RWPE2 (cell line): ENCODE measurements around the gene C14orf132.

Source experiments
- ATAC-seq: fragments of 200-7000 bp; cut with Tn5 transposase; 3 replicates; pipeline ENCODE4 v1.9.1; 2021; ENCODE audit warnings: low read depth
- DNase-seq: peaks from one replicate; pipeline ENCODE4 v3.0.0-alpha.2; 2020; ENCODE audit warnings: low spot score
- H3K27ac ChIP-seq: fragments of 450-650 bp; 2 replicates; pipeline ENCODE4 v1.5.1; 2017; ENCODE audit warnings: mild to moderate bottlenecking; ENCODE audit not compliant: poor library complexity, severe bottlenecking
- H3K27me3 ChIP-seq: fragments of 250-450 bp; sonication (Bioruptor Pico); 2 replicates; pipeline ENCODE4 v1.5.1; 2021; ENCODE audit warnings: mild to moderate bottlenecking, moderate library complexity; ENCODE audit not compliant: insufficient read depth, poor library complexity, severe bottlenecking
- H3K36me3 ChIP-seq: fragments of 250-450 bp; sonication (Bioruptor Pico); 2 replicates; pipeline ENCODE4 v1.5.1; 2020; ENCODE audit warnings: low read depth, mild to moderate bottlenecking, moderate library complexity
- H3K4me1 ChIP-seq: fragments of 250-450 bp; sonication (Bioruptor Pico); 2 replicates; pipeline ENCODE4 v1.5.1; 2021; ENCODE audit warnings: mild to moderate bottlenecking, moderate library complexity; ENCODE audit not compliant: insufficient read depth, poor library complexity, severe bottlenecking
- H3K4me3 ChIP-seq: fragments of 250-450 bp; sonication (Bioruptor Pico); 2 replicates; pipeline ENCODE4 v1.5.1; 2021; ENCODE audit warnings: mild to moderate bottlenecking, moderate library complexity; ENCODE audit not compliant: severe bottlenecking
- H3K9me3 ChIP-seq: fragments of 250-450 bp; sonication (Bioruptor Pico); 2 replicates; pipeline ENCODE4 v1.5.1; 2021; ENCODE audit warnings: mild to moderate bottlenecking, moderate library complexity; ENCODE audit not compliant: severe bottlenecking
- CTCF ChIP-seq: fragments of 450-650 bp; IDR thresholded peaks from one replicate; pipeline ENCODE4 v1.5.1; 2017; ENCODE audit warnings: mild to moderate bottlenecking, moderate library complexity; ENCODE audit not compliant: poor library complexity, severe bottlenecking

The C14orf132 gene

GRCh38 chr14:96100161-96101064 lies 61.3 kb downstream of the C14orf132 start:
- Histone ChIP-seq H3K9me3 (no peaks in the 10 kb centered on the region), H3K4me1 (peaks cover 17% of the 10 kb centered on the region), H3K27me3 (no peaks in the 10 kb centered on the region), H3K4me3 (no peak overlapping the region), H3K36me3 (no peaks in the 10 kb centered on the region), H3K27ac (no peak overlapping the region)
- DNase-seq (peak; percentile 75), ATAC-seq (peak; percentile 30; the same call in 2 of the 3 replicates)
- TF ChIP-seq CTCF, result peak; percentile 97

GRCh38 chr14:96102081-96102856 lies 63.1 kb downstream of the C14orf132 start:
- DNase-seq (peak; percentile 3), ATAC-seq (no peak)
- H3K27ac ChIP-seq, result no peak overlapping the region
- H3K9me3 ChIP-seq, result no peaks in the 10 kb centered on the region
- H3K4me1 ChIP-seq, result peaks cover 9% of the 10 kb centered on the region
- TF ChIP-seq CTCF, result no peak
- no peaks in the 10 kb centered on the region for H3K27me3 ChIP-seq
- H3K4me3 ChIP-seq, result no peak overlapping the region
- H3K36me3 ChIP-seq, result no peaks in the 10 kb centered on the region

- H3K36me3 ChIP-seq, result no peaks in the 10 kb centered on the region
- no peaks in the 10 kb centered on the region for H3K9me3 ChIP-seq
- peaks cover 9% of the 10 kb centered on the region for H3K4me1 ChIP-seq
- no peak overlapping the region for H3K4me3 ChIP-seq
- DNase-seq (no peak), ATAC-seq (no peak)
- H3K27me3 ChIP-seq, result no peaks in the 10 kb centered on the region
- H3K27ac ChIP-seq, result no peak overlapping the region
- no peak for TF ChIP-seq CTCF
These were observed 63.9 kb downstream of the C14orf132 start for GRCh38 chr14:96103075-96103474.

GRCh38 chr14:96103560-96104460 lies 64.6 kb downstream of the C14orf132 start:
- ATAC-seq (no peak), DNase-seq (peak; percentile 45)
- TF ChIP-seq CTCF, result no peak
- no peak overlapping the region for H3K27ac ChIP-seq
- H3K4me3 ChIP-seq, result no peak overlapping the region
- no peaks in the 10 kb centered on the region for H3K9me3 ChIP-seq
- H3K36me3 ChIP-seq, result no peaks in the 10 kb centered on the region
- no peaks in the 10 kb centered on the region for H3K27me3 ChIP-seq
- H3K4me1 ChIP-seq, result peaks cover 9% of the 10 kb centered on the region
